Fibroblast of lung (primary cell): ENCODE results near the gene AP1M2. TPM values are rescaled to one million over a fixed set of nuclear protein-coding genes. Genes with fewer than 3 reads are reported as not detected.
"Not testable (repeated sequence)": the region's sequence is repeated elsewhere in the genome, so short reads cannot be mapped to it uniquely, and the experiment has no call there.

ENCODE experiments used
- DNase-seq, 2 donors: peaks; one replicate each; pipeline versions ENCODE4 v3.0.0 to v3.0.0-alpha.2; 2010; ENCODE audit warnings: low read depth in 2 of 2
- H2AFZ ChIP-seq: 2 replicates; pipeline ENCODE4 v1.5.1; 2012; ENCODE audit warnings: low read length, control low read depth, inconsistent platforms
- H3K27ac ChIP-seq: 2 replicates; pipeline ENCODE4 v1.5.1; 2011; ENCODE audit warnings: low read length, control low read depth; ENCODE audit not compliant: insufficient read depth
- H3K27me3 ChIP-seq: 2 replicates; pipeline ENCODE4 v1.5.1; 2011; ENCODE audit warnings: mild to moderate bottlenecking, low read length; ENCODE audit not compliant: control insufficient read depth, insufficient read depth
- H3K36me3 ChIP-seq: 2 replicates; pipeline ENCODE4 v1.5.1; 2011; ENCODE audit warnings: low read length; ENCODE audit not compliant: control insufficient read depth, insufficient read depth
- H3K4me1 ChIP-seq: 2 replicates; pipeline ENCODE4 v1.5.1; 2011; ENCODE audit warnings: low read length; ENCODE audit not compliant: control insufficient read depth, insufficient read depth; ENCODE audit errors: extremely low read depth
- H3K4me2 ChIP-seq: 2 replicates; pipeline ENCODE4 v1.5.1; 2011; ENCODE audit warnings: low read length, control low read depth; ENCODE audit not compliant: insufficient read depth; ENCODE audit errors: extremely low read depth
- H3K4me3 ChIP-seq, 4 experiments: fragments of 200-600 bp in 1 of 4; sonication (generic) in 1 of 4; replicated peaks in 1 of 4; 2 replicates each; pipeline ENCODE4 v1.5.1; 2011 to 2016; ENCODE audit warnings: low read length in 4 of 4, low read depth in 3 of 4, mild to moderate bottlenecking in 3 of 4, control low read depth in 2 of 4, inconsistent platforms in 1 of 4, mixed read lengths in 1 of 4; ENCODE audit not compliant: insufficient read depth in 1 of 4; ENCODE audit errors: control extremely low read depth in 1 of 4
- H3K79me2 ChIP-seq: 2 replicates; pipeline ENCODE4 v1.5.1; 2012; ENCODE audit warnings: mild to moderate bottlenecking, low read length, inconsistent platforms; ENCODE audit not compliant: control insufficient read depth, insufficient read depth
- H3K9ac ChIP-seq: 2 replicates; pipeline ENCODE4 v1.5.1; 2011; ENCODE audit warnings: mild to moderate bottlenecking, low read length, control low read depth; ENCODE audit not compliant: insufficient read depth
- H3K9me3 ChIP-seq: 2 replicates; pipeline ENCODE4 v1.5.1; 2012; ENCODE audit warnings: low read depth, low read length; ENCODE audit not compliant: control insufficient read depth, insufficient read depth
- H4K20me1 ChIP-seq: 2 replicates; pipeline ENCODE4 v1.5.1; 2011; ENCODE audit warnings: low read length; ENCODE audit not compliant: control insufficient read depth, insufficient read depth; ENCODE audit errors: extremely low read depth
- CTCF ChIP-seq, 2 donors: IDR thresholded peaks in 1 of 2; conservative IDR thresholded peaks in 1 of 2; 1 replicate in 1 of 2; 2 replicates in 1 of 2; pipeline ENCODE4 v1.5.1; 2011 to 2012; ENCODE audit warnings: low read length in 2 of 2, control low read depth in 1 of 2, inconsistent platforms in 1 of 2, low read depth in 1 of 2, mild to moderate bottlenecking in 1 of 2
- EZH2 ChIP-seq: IDR thresholded peaks from 2 replicates; pipeline ENCODE4 v1.5.1; 2012; ENCODE audit warnings: low read length, control low read depth, mild to moderate bottlenecking; ENCODE audit errors: missing control alignments
- polyA plus RNA-seq, 2 donors: library from polyadenylated mRNA; depleted of rRNA in 1 of 2; stranded (reverse) in 1 of 2; unstranded in 1 of 2; fragments of >200 nt; gene quantifications; 2 replicates each; pipeline ENCODE4 v1.2.1, GENCODE V29; 2011 to 2012; ENCODE audit warnings: missing spikeins in 1 of 2
- total RNA-seq: library from RNA; depleted of rRNA; stranded (reverse); fragments of >200 nt; gene quantifications from 2 replicates; pipeline ENCODE4 v1.2.1, GENCODE V29; 2014

AP1M2 gene
- total and polyA plus RNA-seq, 2 donors (not counting 1 experiment from before 2014, with no cell fraction given) = 0.16 to 0.17 TPM

- TF ChIP-seq EZH2 (no peak), CTCF (conservative IDR thresholded peaks at IDR 0.05 in 1 of 2, IDR thresholded peaks at IDR 0.05 in 1 of 2; ENCODE audit: low read depth in 1 of 2, low read length in 2 of 2) (no peak)
- no peak overlapping the region for H2AFZ ChIP-seq
- H3K4me1 ChIP-seq = no peaks in the 10 kb centered on the region
- H3K4me3 ChIP-seq = no peak overlapping the region
- no peak overlapping the region for H3K4me2 ChIP-seq
- H3K36me3 ChIP-seq = no peaks in the 10 kb centered on the region
- H3K9me3 ChIP-seq = no peaks in the 10 kb centered on the region
- H3K9ac ChIP-seq = no peak overlapping the region
- H3K27me3 ChIP-seq = no peaks in the 10 kb centered on the region
- H3K79me2 ChIP-seq = no peaks in the 10 kb centered on the region
- DNase-seq = peak; percentile 68 to 92
- no peaks in the 10 kb centered on the region for H4K20me1 ChIP-seq
- H3K27ac ChIP-seq = no peak overlapping the region
Measured at GRCh38 chr19:10533646-10534386, 53.3 kb downstream of the AP1M2 start.

- Histone ChIP-seq H3K9ac (no peak overlapping the region), H4K20me1 (no peaks in the 10 kb centered on the region), H3K4me2 (no peak overlapping the region), H3K79me2 (no peaks in the 10 kb centered on the region), H3K9me3 (no peaks in the 10 kb centered on the region), H3K27ac (no peak overlapping the region), H3K4me3 (no peak overlapping the region), H3K27me3 (no peaks in the 10 kb centered on the region), H3K4me1 (no peaks in the 10 kb centered on the region), H3K36me3 (no peaks in the 10 kb centered on the region), H2AFZ (no peak overlapping the region)
- DNase-seq = no peak
- TF ChIP-seq EZH2 (no peak), CTCF (conservative IDR thresholded peaks at IDR 0.05 in 1 of 2, IDR thresholded peaks at IDR 0.05 in 1 of 2; ENCODE audit: low read depth in 1 of 2, low read length in 2 of 2) (no peak)
Measured at GRCh38 chr19:10532457-10532856, 54.7 kb downstream of the AP1M2 start.

- not testable (repeated sequence) for H3K4me2 ChIP-seq, H3K9me3 ChIP-seq, DNase-seq, H3K9ac ChIP-seq, H3K27me3 ChIP-seq, H3K4me1 ChIP-seq, H3K36me3 ChIP-seq, H2AFZ ChIP-seq, H3K79me2 ChIP-seq, H3K27ac ChIP-seq, H4K20me1 ChIP-seq, H3K4me3 ChIP-seq
Measured at GRCh38 chr19:10526887-10527286, 60.2 kb downstream of the AP1M2 start.
